ENCODE results near the gene MSANTD1.

Gene MSANTD1

DNA sequence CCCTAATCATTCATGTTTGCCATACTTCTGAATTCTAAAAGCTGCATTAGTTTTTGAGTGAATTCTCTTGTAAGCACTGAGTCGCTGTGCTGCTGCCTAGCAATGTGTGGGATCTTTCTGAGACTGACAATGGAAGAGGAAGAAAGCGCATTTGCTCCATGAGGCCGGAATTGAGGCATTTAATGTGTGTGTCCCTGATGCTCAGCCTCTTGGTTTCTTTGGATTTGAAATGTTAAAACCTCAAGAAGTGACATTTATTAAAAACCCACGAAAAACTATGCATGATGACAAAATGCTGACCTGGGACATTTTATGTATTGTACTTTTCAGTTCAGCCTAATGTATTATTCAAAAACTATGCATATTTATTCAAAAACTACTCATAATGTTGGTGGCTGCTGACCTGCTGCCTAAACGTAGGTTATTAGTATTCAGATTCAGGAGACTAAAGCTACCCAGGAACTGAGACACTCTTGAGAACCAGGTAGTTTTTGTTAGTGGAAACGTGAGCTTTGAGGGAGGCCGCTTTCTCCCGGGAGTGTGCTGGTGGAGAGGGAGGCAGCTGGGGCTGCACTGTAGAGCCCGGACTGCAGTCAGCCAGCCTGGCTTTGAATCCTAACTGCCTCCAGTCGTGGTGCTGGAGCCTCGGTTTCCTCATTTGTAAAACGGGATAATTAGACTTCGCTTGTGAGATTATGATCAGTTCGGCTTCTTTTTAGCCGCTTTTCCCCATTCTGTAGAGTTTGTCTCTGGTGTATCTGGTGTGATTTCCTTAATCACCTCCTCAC, 55.2 kb downstream of the MSANTD1 start:
- no peak for DNase-seq (ENCODE audit: low read depth in 3 of 3)

GRCh38 chr4:3304831-3305609, 56.1 kb downstream of the MSANTD1 start:
- no peak for DNase-seq (ENCODE audit: low read depth in 3 of 3)

DNA sequence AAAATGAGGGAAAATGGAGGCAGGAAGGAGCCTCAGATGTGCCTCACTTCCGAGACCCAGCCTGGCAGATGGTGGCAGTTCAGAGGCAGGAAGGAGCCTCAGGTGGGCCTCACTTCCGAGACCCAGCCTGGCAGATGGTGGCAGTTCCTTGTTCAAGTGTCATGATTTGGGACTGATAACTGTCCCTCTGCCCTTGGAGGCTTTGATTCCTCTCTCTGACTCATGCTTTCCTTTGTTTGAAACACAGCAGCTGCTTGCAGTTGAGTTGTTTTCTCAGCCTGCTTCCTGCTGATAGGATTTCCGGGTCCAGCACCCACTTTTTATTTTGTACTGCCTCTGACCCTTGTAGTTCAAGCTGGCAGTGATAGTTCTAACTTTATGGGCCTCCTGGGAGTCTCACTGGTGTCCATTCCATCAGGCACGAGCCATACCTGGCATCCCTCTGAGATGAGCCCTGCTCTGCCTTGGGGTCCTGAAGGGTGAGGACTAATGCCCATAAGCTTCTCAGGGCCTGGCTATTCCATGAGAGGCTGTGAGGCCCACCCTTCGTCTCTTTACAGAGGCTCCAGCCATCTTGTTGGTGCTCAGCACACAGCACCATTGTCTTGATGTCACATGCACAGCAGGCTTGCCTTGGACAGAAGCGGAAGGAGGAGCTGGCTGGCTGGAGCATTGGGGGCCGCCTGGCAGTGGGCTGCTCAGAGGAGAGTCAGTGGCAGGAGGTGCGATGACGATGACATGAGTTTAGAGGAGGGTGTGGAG, 56.8 kb downstream of the MSANTD1 start:
- no peak for DNase-seq (ENCODE audit: low read depth in 3 of 3)
